NCI-H128 (cell line): ENCODE measurements around the gene PHLDB2.
"Not testable (repeated sequence)": the region's sequence is repeated elsewhere in the genome, so short reads cannot be mapped to it uniquely, and the experiment has no call there.

Experiments
- DNase-seq: peaks from one replicate; lab custom pipeline; 2025; ENCODE audit not compliant: unreplicated experiment; lab: John Stamatoyannopoulos, UW

Gene PHLDB2

DNA sequence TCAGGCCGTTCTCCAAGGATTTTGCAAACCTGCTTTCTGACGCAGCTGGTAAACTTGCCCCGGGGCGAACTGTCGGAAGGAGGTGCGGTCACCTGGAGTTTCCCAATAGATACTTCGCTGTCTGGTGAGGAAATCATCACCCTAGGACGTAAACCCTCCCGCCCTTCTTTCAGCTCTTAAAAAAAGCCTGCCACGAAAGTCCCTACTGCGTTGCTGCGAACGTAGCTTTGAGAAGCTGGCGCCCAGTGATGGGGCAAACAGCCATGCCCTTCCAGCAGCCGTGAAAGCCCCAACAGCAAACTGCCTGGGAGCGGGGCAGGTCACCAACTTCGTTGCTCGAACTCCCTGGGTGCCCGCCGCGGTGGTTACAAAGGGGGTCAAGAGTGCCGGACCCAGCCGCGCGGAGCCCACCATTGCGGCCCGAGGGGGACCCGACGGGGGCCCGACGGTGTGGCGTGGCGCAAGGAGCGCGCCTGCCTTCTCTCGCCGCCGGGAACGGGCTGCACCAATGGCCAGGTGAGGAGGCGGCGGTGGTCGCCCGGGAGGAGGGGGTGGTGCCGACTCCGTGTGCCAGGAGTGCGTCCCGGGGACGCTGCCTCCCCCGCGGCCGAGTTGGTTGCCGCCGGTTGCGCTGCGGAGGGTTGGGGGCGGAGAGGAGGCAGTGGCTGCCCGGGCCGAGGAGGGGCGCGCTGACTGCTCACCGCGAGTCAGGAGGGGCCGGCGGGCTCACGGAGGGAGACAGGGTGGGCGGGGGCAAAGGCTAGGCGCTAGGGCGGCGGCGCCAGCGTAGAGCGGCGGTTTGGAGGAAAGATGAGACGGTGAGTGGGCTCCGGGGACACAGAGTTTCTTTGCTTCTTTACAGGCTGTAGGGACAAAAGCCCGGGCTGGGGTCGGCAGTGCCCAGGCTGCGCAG lies at the start of gene PHLDB2:
TSS of gene PHLDB2 (plus strand) at position 205 of the 913 bp plus-strand sequence. CDS start 24,813 bp downstream, outside the sequence.
- peak; percentile 55 for DNase-seq

- no peak for DNase-seq
These were observed 48.2 kb upstream of the PHLDB2 start for GRCh38 chr3:111810909-111811308.

- DNase-seq, result no peak
These were observed 47.3 kb upstream of the PHLDB2 start for GRCh38 chr3:111811811-111812210.

DNA sequence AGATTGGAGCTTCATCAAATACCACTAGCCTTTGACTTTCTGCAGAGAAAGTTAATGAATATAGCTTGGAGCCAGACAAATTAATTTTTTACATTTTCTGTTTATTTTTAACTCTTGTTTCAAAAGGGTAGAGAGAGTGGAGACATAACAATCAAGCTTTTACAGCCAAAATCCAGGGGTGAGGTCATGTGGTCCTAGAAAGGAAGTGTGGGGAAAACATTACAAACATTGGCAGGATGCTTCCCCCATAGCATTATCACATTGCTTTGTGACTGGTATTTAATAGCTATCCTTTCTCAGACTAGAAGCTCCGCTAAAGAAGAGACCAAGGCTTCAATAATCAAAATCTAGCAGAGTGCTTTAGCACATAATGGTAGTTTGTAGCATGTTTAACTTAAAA lies 46.4 kb upstream of the PHLDB2 start:
- DNase-seq, result no peak

DNA sequence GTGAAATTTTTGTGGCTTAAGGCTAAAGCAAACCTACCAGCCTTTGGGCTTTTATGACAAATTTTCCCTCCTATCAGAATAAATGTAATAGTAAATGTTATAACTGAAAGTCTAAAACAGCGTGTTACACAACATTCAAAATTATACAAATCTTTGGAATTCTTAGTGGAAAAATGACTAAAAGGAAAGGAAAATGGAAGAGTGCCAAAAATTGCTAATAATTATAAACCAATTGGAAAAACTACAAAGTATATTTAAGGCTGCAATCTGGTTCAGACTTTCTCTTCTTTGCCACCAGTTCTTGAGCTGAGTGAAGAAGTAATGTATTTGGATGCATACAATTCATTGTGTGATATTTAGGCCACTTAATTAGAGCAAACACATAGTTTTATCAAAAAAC lies 45.6 kb upstream of the PHLDB2 start:
- DNase-seq, result no peak

- no peak for DNase-seq
These were observed 45.1 kb upstream of the PHLDB2 start for GRCh38 chr3:111813979-111814378.

- not testable (repeated sequence) for DNase-seq
These were observed 42.3 kb upstream of the PHLDB2 start for GRCh38 chr3:111816771-111817170.

DNA sequence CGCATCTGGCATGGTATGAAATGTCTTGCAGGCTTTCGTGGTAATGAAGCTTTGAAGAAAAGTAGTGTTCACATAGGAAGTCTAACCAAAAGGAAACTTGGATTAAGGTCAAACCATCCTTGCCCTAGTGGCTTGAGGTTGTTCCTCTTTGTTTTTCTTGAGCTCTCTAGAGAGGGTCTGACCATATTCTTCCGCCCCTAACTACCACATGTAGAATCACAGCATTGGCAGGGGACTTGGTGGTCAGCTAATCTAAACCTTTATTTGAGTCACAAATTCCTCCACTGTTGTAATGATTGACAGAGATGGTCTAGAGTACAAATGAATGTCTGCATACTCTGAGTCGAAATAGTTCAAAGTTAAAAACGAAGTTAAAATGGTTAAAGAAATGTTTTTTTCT lies 39.1 kb upstream of the PHLDB2 start:
- no peak for DNase-seq

GRCh38 chr3:111820651-111821050 lies 38.4 kb upstream of the PHLDB2 start:
- no peak for DNase-seq

- DNase-seq, result no peak
These were observed 37.2 kb upstream of the PHLDB2 start for GRCh38 chr3:111821891-111822290.

DNA sequence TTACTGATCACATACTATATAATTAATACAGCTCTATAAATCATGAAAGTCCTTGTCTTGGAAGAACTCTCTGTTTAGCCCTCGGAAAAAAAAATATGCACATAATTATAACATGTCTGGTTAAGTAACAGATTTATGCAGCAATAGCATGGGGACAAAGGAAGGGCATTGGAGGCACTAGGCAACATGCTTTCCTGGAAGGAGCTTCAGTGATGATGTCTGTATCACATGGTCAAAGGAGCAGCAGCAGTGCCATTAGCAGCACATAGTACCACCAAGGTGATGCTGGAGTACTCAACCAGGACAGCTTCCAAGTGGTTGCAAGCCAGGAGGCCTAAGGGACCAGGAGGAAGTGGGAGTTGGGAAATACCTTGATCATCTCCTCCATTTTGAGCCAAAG lies 36.3 kb upstream of the PHLDB2 start:
- no peak for DNase-seq

- no peak for DNase-seq
These were observed 35.7 kb upstream of the PHLDB2 start for GRCh38 chr3:111823341-111823855.

- DNase-seq, result no peak
These were observed 34.7 kb upstream of the PHLDB2 start for GRCh38 chr3:111824351-111824750.

- DNase-seq, result no peak
These were observed 31.2 kb upstream of the PHLDB2 start for GRCh38 chr3:111827871-111828270.

- no peak for DNase-seq
These were observed 30.5 kb upstream of the PHLDB2 start for GRCh38 chr3:111828530-111828929.

DNA sequence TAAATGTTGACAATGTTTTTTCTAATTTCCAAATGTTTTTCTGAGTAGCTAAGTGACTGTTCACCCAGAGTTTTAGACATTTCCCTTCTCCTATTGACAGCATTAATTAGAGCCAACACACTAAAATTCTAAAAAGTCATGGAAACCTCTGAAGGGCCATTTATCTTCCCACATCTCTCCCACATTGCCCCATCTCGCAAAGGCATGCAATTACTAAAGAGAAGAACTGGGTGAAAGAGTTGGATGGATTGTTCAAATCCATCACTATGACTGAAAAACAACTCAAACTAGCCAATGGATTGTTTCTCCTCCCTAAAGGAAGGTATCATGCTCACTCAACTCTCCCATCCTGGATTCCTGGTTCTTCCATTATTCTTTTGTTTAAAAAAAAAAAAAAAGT lies 30.0 kb upstream of the PHLDB2 start:
- DNase-seq, result no peak

DNA sequence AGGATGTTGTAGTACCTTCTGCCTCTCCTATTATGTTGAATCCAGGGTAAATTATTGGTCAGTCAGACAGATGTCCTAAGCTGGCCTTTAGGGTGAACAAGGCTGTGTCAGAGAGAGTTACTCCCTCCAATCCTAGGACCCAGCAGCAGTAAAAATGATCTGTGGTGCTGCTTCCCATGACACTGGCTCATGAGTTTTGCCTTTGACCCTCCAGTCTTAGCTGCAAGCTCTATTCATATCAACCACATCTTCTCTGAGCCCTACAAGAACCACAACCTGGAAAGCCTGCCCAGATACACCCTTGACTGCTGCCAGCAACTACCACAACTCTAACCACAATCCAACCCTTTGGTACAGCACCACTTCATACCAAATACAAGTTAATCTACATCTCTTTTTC lies 27.2 kb upstream of the PHLDB2 start:
- DNase-seq, result no peak

DNA sequence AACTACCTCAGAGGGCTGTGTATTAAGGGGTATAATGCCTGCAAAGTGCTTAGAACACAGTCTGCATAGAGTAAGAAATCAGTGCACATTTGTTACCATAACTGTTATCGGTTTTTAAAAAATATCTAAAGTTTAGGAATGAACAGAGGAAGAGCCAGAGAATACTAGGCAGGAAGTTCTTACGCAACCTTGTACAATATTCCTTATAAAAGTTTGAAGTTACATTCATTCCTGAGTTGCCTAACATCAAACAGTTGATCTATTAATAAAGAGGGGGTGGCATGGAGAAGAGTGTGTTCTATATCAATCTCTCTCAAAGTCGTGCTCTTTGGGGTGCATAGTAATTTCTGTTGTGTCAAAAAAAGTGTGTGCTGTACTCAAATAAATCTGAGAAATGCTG lies 22.0 kb upstream of the PHLDB2 start:
- DNase-seq, result no peak

- DNase-seq, result no peak
These were observed 20.9 kb upstream of the PHLDB2 start for GRCh38 chr3:111838133-111838532.

GRCh38 chr3:111846039-111846438 lies 13.0 kb upstream of the PHLDB2 start:
- DNase-seq, result no peak

DNA sequence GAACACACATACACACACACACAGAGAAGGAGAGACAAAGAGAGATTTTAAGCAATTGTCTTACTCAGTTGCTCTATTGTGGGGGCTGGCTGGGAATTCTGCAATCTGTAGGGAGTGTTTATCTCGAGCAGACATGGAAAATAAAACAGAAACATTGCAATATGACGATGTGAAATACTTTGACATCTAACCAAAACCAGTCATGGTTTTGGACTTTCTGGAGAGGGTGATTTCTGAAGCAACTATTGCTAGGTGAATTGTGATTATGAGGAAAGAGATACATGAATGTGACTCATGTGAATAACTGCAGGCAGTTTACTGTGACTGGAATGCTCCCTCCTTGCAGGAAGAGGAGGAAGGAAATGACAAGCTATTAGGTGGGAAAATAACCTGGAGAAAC lies 12.3 kb upstream of the PHLDB2 start:
- no peak for DNase-seq

GRCh38 chr3:111848283-111848682 lies 10.8 kb upstream of the PHLDB2 start:
- no peak for DNase-seq

DNA sequence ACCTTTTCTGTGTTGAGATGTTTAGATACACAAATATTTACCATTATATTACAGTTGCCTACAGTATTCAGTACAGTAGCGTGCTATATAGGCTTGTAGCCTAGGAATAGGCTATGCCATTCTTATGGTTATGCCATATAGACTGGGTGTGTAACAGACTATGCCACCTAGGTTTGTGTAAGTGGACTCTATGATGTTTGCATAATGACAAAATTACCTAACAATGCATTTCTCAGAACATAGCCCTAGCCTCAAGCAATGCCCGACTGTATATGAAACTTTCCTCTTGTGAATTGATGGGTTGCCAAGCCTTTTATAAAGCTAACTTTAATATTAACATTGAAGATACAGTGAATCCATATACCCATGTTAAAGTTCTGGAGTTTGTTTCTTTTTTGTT lies 10.3 kb upstream of the PHLDB2 start:
- no peak for DNase-seq
